ENCODE data around the gene CFD. TPM values are rescaled to one million over a fixed set of nuclear protein-coding genes. Genes with fewer than 3 reads are reported as not detected.
A peak's percentile ranks its signal among the peaks of the same experiment; 100 is the strongest.

Gene CFD
- total RNA-seq, 1 experiment from 2014 or later = 1.7 TPM

- CTCF ChIA-PET = no interaction called here
- no peak overlapping the region for H3K4me3 Mint-ChIP-seq
- no peak for DNase-seq (ENCODE audit: low spot score)
- H3K27ac Mint-ChIP-seq = peak overlapping the region; percentile 32; the same call in 1 of the 2 replicates
- no peaks in the 10 kb centered on the region for H3K27me3 Mint-ChIP-seq (ENCODE audit: low read depth)
- no peak for TF ChIP-seq ZNF396 (CRISPR knock-in tag; IDR thresholded peaks at IDR 0.05; ENCODE audit: borderline replicate concordance)
- no peak for TF ChIP-seq IRF2 (CRISPR knock-in tag; IDR thresholded peaks at IDR 0.05; ENCODE audit: borderline replicate concordance, low read depth)
- no peak for TF ChIP-seq ZBTB43 (CRISPR knock-in tag; IDR thresholded peaks at IDR 0.05)
- TF ChIP-seq ZNF425 (CRISPR knock-in tag; conservative IDR thresholded peaks at IDR 0.05) = no peak
- no peak for TF ChIP-seq MYBL2 (CRISPR knock-in tag; IDR thresholded peaks at IDR 0.05)
- no peak for TF ChIP-seq NR2C2 (CRISPR knock-in tag; IDR thresholded peaks at IDR 0.05)
- no peak for TF ChIP-seq ATF3 (CRISPR knock-in tag; conservative IDR thresholded peaks at IDR 0.05)
- no peak for TF ChIP-seq ERG (CRISPR knock-in tag; IDR thresholded peaks at IDR 0.05)
- no peak for TF ChIP-seq CREB1 (CRISPR knock-in tag; IDR thresholded peaks at IDR 0.05)
- H3K9me3 Mint-ChIP-seq = no peaks in the 10 kb centered on the region
- POLR2A ChIA-PET = no interaction called here
- no peaks in the 10 kb centered on the region for H3K4me1 Mint-ChIP-seq
- H3K36me3 Mint-ChIP-seq = peaks cover 45% of the 10 kb centered on the region
- ATAC-seq = no peak
These were observed 49.2 kb upstream of the CFD start for GRCh38 chr19:810077-810855.

GRCh38 chr19:810883-811489, 48.5 kb upstream of the CFD start:
- H3K36me3 Mint-ChIP-seq = peaks cover 44% of the 10 kb centered on the region
- H3K9me3 Mint-ChIP-seq = no peaks in the 10 kb centered on the region
- no peak overlapping the region for H3K4me3 Mint-ChIP-seq
- CTCF ChIA-PET = no interaction called here
- TF ChIP-seq TP53 (CRISPR knock-in tag; IDR thresholded peaks at IDR 0.05) (no peak), AFF4 (CRISPR knock-in tag; IDR thresholded peaks at IDR 0.05; ENCODE audit: borderline replicate concordance) (no peak), ARID4B (CRISPR knock-in tag; IDR thresholded peaks at IDR 0.05; ENCODE audit: borderline replicate concordance) (no peak), USF2 (CRISPR knock-in tag; IDR thresholded peaks at IDR 0.05) (peak; percentile 30; the same call in 1 of the 2 replicates), USF1 (CRISPR knock-in tag; IDR thresholded peaks at IDR 0.05) (peak; percentile 29; the same call in 1 of the 2 replicates)
- no peaks in the 10 kb centered on the region for H3K27me3 Mint-ChIP-seq (ENCODE audit: low read depth)
- no peak for DNase-seq (ENCODE audit: low spot score)
- no peak for ATAC-seq
- H3K4me1 Mint-ChIP-seq = no peaks in the 10 kb centered on the region
- POLR2A ChIA-PET = no interaction called here
- H3K27ac Mint-ChIP-seq = peak overlapping the region; percentile 45

Data from WTC11 (cell line).